Spleen (tissue), 7 donors: Measurements from ENCODE around the gene RHO.

ENCODE experiments used
- CTCF ChIP-seq, 11 experiments: fragments of 200-600 bp in 7 of 11; fragments of 450-650 bp in 4 of 11; sonication (generic) in 4 of 11; IDR thresholded peaks in 8 of 11; conservative IDR thresholded peaks in 3 of 11; 1 replicate in 7 of 11; 2 replicates in 4 of 11; pipeline versions ENCODE4 v1.4.0 to v1.8.0; 2016 to 2021; ENCODE audit warnings: antibody characterized with exemption in 11 of 11, inconsistent platforms in 4 of 11, mild to moderate bottlenecking in 1 of 11
- POLR2AphosphoS5 ChIP-seq, 3 donors: sonication (generic); formaldehyde crosslinking; IDR thresholded peaks; one replicate each; pipeline ENCODE4 v1.5.1; 2017; ENCODE audit warnings: antibody characterized with exemption in 3 of 3
- donor health status: DM: no; HTN: no; CAD: no; lungs with moderate emphysema.
- donor health status: DM: no; HTN: no; CAD: no.
- donor health status: DM: no; HTN: no; CAD: no.

- no peak for TF ChIP-seq CTCF (IDR thresholded peaks at IDR 0.05 in 8 of 11, conservative IDR thresholded peaks at IDR 0.05 in 3 of 11)
- no peak for TF ChIP-seq POLR2AphosphoS5 (IDR thresholded peaks at IDR 0.05)
Measured at GRCh38 chr3:129533406-129533805, 5.0 kb downstream of the RHO start.
